Smooth muscle cell (in vitro differentiated cells): ENCODE data around the gene TOMM5. TPM values are rescaled to one million over a fixed set of nuclear protein-coding genes. Genes with fewer than 3 reads are reported as not detected.
"Not testable (repeated sequence)": the region's sequence is repeated elsewhere in the genome, so short reads cannot be mapped to it uniquely, and the experiment has no call there.

Experiments used
- DNase-seq: peaks from one replicate; lab custom pipeline; 2025; ENCODE audit not compliant: unreplicated experiment; lab: John Stamatoyannopoulos, UW
- H2AFZ ChIP-seq: fragments of 200-600 bp; sonication (generic); 2 replicates; pipeline ENCODE4 v1.6.0; 2016; ENCODE audit warnings: antibody characterized with exemption, low read depth, mild to moderate bottlenecking
- H3F3A ChIP-seq: fragments of 200-600 bp; sonication (generic); 2 replicates; pipeline ENCODE4 v1.6.0; 2017; ENCODE audit warnings: antibody characterized with exemption, low read depth
- H3K27ac ChIP-seq: fragments of 200-600 bp; sonication (generic); 2 replicates; pipeline ENCODE4 v1.5.1; 2016; ENCODE audit warnings: low read depth, mild to moderate bottlenecking
- H3K27me3 ChIP-seq: fragments of 200-600 bp; sonication (generic); 2 replicates; pipeline ENCODE4 v1.6.1; 2016; ENCODE audit warnings: low read depth, mild to moderate bottlenecking
- H3K36me3 ChIP-seq: fragments of 200-600 bp; sonication (generic); 2 replicates; pipeline ENCODE4 v1.5.1; 2016; ENCODE audit warnings: low read depth
- H3K4me1 ChIP-seq: fragments of 200-600 bp; sonication (generic); 2 replicates; pipeline ENCODE4 v1.5.1; 2016; ENCODE audit warnings: low read depth
- H3K4me2 ChIP-seq: fragments of 200-600 bp; sonication (generic); 2 replicates; pipeline ENCODE4 v1.6.0; 2016; ENCODE audit warnings: mild to moderate bottlenecking
- H3K4me3 ChIP-seq: fragments of 200-600 bp; sonication (generic); 2 replicates; pipeline ENCODE4 v1.5.1; 2016; ENCODE audit warnings: mild to moderate bottlenecking
- H3K79me2 ChIP-seq: fragments of 200-600 bp; sonication (generic); 2 replicates; pipeline ENCODE4 v1.6.0; 2016; ENCODE audit warnings: low read depth, mild to moderate bottlenecking
- H3K9ac ChIP-seq: fragments of 200-600 bp; sonication (generic); 2 replicates; pipeline ENCODE4 v1.6.0; 2016; ENCODE audit warnings: low read depth
- H3K9me3 ChIP-seq: fragments of 200-600 bp; sonication (generic); replicated peaks from 2 replicates; pipeline ENCODE4 v1.5.1; 2016; ENCODE audit warnings: low read depth
- H4K20me1 ChIP-seq: fragments of 200-600 bp; sonication (generic); 2 replicates; pipeline ENCODE4 v1.6.0; 2016; ENCODE audit warnings: low read depth
- CTCF ChIP-seq: fragments of 200-600 bp; sonication (generic); IDR thresholded peaks from 2 replicates; pipeline ENCODE4 v1.5.1; 2017; ENCODE audit warnings: borderline replicate concordance, mild to moderate bottlenecking, antibody characterized with exemption; ENCODE audit not compliant: insufficient read depth, poor library complexity, severe bottlenecking
- WGBS: methylation state at CpG from one replicate; pipeline ENCODE4 v1.1.7; 2016; ENCODE audit warnings: low lambda C conversion rate; 5-methylcytosine and 5-hydroxymethylcytosine counted together
- polyA plus RNA-seq: library from polyadenylated mRNA; unstranded; fragments of >200 nt; fragmentation: Nextera tagmentation; extraction: Ambion mirVana; gene quantifications from 2 replicates; pipeline ENCODE4 v1.2.1, GENCODE V29; 2016
- total RNA-seq: library from RNA; depleted of rRNA; stranded (reverse); fragments of >200 nt; gene quantifications from 2 replicates; pipeline ENCODE4 v1.2.3, GENCODE V29; 2014

The TOMM5 gene
- total and polyA plus RNA-seq, 2 experiments from 2014 or later: 194 to 296 TPM

DNA sequence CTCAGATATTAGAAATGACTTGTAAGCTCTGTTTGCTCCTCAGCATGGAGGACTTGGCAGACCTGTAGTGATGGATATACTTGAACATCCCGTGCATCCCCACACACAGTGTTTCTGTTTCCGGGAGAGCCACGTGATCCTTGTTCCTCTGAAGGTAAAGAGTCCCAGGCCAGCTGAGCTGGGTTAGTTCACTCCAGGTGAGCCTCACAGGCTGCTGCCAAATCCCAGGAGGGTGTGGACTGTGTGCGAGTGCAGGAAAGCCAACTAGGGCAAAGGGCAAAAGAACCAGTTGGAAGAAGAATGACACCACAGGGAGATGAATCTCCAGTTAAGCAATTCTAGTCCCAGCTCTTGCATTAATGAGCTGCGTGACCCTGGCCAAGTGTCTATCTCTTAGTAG lies 10.4 kb upstream of the TOMM5 start:
- Histone ChIP-seq H3K9me3 (no peaks in the 10 kb centered on the region), H3K27ac (no peak overlapping the region), H3K4me2 (no peak overlapping the region), H3K79me2 (no peaks in the 10 kb centered on the region), H3K4me1 (no peaks in the 10 kb centered on the region), H3K36me3 (no peaks in the 10 kb centered on the region), H3K4me3 (no peak overlapping the region), H4K20me1 (no peaks in the 10 kb centered on the region), H3K27me3 (peaks cover 26% of the 10 kb centered on the region), H3K9ac (no peak overlapping the region), H2AFZ (no peak overlapping the region), H3F3A (no peaks in the 10 kb centered on the region)
- TF ChIP-seq CTCF: no peak
- 91% methylated on average over 5 of the region's 5 CpGs for WGBS
- DNase-seq: no peak

DNA sequence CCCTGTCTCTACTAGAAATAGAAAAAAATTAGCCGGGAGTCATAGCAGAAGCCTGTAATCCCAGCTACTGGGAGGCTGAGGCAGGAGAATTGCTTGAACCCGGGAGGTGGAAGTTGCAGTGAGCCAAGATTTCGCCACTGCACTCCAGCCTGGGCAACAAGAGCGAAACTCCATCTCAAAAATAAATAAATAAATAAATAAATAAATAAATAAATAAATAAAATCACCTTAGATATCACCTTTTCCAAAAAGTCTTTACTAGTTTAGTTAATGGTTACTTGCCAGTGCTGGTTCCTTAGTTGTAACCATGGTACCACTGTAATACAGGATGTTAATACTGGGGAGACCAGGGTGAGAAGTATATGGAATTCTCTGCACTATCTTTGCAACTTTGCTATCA lies 9.7 kb upstream of the TOMM5 start:
- not testable (repeated sequence) for H4K20me1 ChIP-seq, H3F3A ChIP-seq, H2AFZ ChIP-seq, H3K79me2 ChIP-seq, H3K9me3 ChIP-seq, H3K27ac ChIP-seq, H3K4me1 ChIP-seq, H3K36me3 ChIP-seq, H3K4me3 ChIP-seq, H3K4me2 ChIP-seq, DNase-seq, H3K9ac ChIP-seq
- H3K27me3 ChIP-seq: peaks cover 24% of the 10 kb centered on the region
- WGBS: 94% methylated on average over 4 of the region's 4 CpGs

GRCh38 chr9:37596504-37596903 lies 4.1 kb upstream of the TOMM5 start:
- DNase-seq: no peak
- no peak overlapping the region for H2AFZ ChIP-seq
- peaks cover 3% of the 10 kb centered on the region for H3K4me1 ChIP-seq
- H3K9me3 ChIP-seq: no peaks in the 10 kb centered on the region
- H3K9ac ChIP-seq: no peak overlapping the region
- peaks cover 6% of the 10 kb centered on the region for H3F3A ChIP-seq
- TF ChIP-seq CTCF: no peak
- no peaks in the 10 kb centered on the region for H4K20me1 ChIP-seq
- H3K36me3 ChIP-seq: no peaks in the 10 kb centered on the region
- no peak overlapping the region for H3K4me2 ChIP-seq
- H3K79me2 ChIP-seq: peaks cover 8% of the 10 kb centered on the region
- WGBS: 55% methylated on average over 2 of the region's 2 CpGs
- peaks cover 6% of the 10 kb centered on the region for H3K27me3 ChIP-seq
- no peak overlapping the region for H3K4me3 ChIP-seq
- H3K27ac ChIP-seq: no peak overlapping the region

- peaks cover 17% of the 10 kb centered on the region for H4K20me1 ChIP-seq
- no peak overlapping the region for H3K27ac ChIP-seq
- H3F3A ChIP-seq: peaks cover 6% of the 10 kb centered on the region
- 94% methylated on average over 6 of the region's 6 CpGs for WGBS
- H3K9ac ChIP-seq: no peak overlapping the region
- no peak overlapping the region for H3K4me2 ChIP-seq
- H3K4me1 ChIP-seq: peaks cover 10% of the 10 kb centered on the region
- H3K9me3 ChIP-seq: no peaks in the 10 kb centered on the region
- no peak overlapping the region for H3K4me3 ChIP-seq
- no peaks in the 10 kb centered on the region for H3K36me3 ChIP-seq
- H2AFZ ChIP-seq: peak overlapping the region; percentile 61
- DNase-seq: no peak
- peaks cover 6% of the 10 kb centered on the region for H3K27me3 ChIP-seq
- peaks cover 32% of the 10 kb centered on the region for H3K79me2 ChIP-seq
- TF ChIP-seq CTCF: no peak
These were observed 1.6 kb upstream of the TOMM5 start for GRCh38 chr9:37593883-37594448.
